B cell (primary cell): ENCODE measurements around the gene IL4R. TPM values are rescaled to one million over a fixed set of nuclear protein-coding genes. Genes with fewer than 3 reads are reported as not detected.

Experiments used
- ATAC-seq: fragments of 200-7000 bp; cut with Tn5 transposase; one replicate; pipeline ENCODE4 v1.10.0; 2021; ENCODE audit warnings: low read depth, mild to moderate bottlenecking, moderate number of reproducible peaks, moderate library complexity
- CTCF ChIA-PET: fragments of 350-600 bp; sonication (Branson Sonifier 250); formaldehyde crosslinking; loops from one replicate; lab custom pipeline; 2021; ENCODE audit warnings: antibody characterized with exemption, inconsistent platforms; lab: Charles Lee
- POLR2A ChIA-PET: fragments of 350-600 bp; sonication (Branson Sonifier 250); formaldehyde crosslinking; loops from one replicate; lab custom pipeline; 2021; ENCODE audit warnings: antibody characterized with exemption; lab: Charles Lee
- DNase-seq: peaks from one replicate; pipeline ENCODE4 v3.0.0; 2013
- H2AFZ ChIP-seq: 2 replicates; pipeline ENCODE4 v1.6.1; 2012; ENCODE audit warnings: mild to moderate bottlenecking, low read depth, low read length; ENCODE audit not compliant: insufficient read depth, poor library complexity, severe bottlenecking
- H3K27ac ChIP-seq, 2 donors: 1 replicate in 1 of 2; 2 replicates in 1 of 2; pipeline ENCODE4 v1.5.1; 2012 to 2013; ENCODE audit warnings: low read length in 2 of 2, mild to moderate bottlenecking in 2 of 2, moderate library complexity in 1 of 2
- H3K27me3 ChIP-seq, 4 experiments: fragments of 200-600 bp in 1 of 4; sonication (generic) in 1 of 4; replicated peaks in 1 of 4; 1 replicate in 2 of 4; 2 replicates in 2 of 4; pipeline versions ENCODE4 v1.6.1 to v1.7.0; 2013 to 2016; ENCODE audit warnings: low read length in 3 of 4, mild to moderate bottlenecking in 2 of 4, mixed read lengths in 1 of 4, moderate library complexity in 1 of 4; ENCODE audit not compliant: insufficient read depth in 4 of 4, control insufficient read depth in 3 of 4; ENCODE audit errors: control extremely low read depth in 1 of 4
- H3K36me3 ChIP-seq, 2 experiments: replicated peaks in 1 of 2; 1 replicate in 1 of 2; 2 replicates in 1 of 2; pipeline versions ENCODE4 v1.6.1 to v1.7.1; 2013; ENCODE audit warnings: low read length in 1 of 2; ENCODE audit not compliant: insufficient read depth in 2 of 2, control insufficient read depth in 1 of 2; ENCODE audit errors: control extremely low read depth in 1 of 2, extremely low read depth in 1 of 2
- H3K4me1 ChIP-seq, 2 donors: fragments of 200-600 bp in 1 of 2; sonication (generic) in 1 of 2; 1 replicate in 1 of 2; 2 replicates in 1 of 2; pipeline versions ENCODE4 v1.5.1 to v1.6.1; 2013 to 2017; ENCODE audit warnings: low read length in 2 of 2; ENCODE audit not compliant: control insufficient read depth in 2 of 2, insufficient read depth in 2 of 2
- H3K4me2 ChIP-seq: replicated peaks from 2 replicates; pipeline ENCODE3; 2012; ENCODE audit warnings: mild to moderate bottlenecking, low read depth, low read length; ENCODE audit not compliant: poor library complexity, severe bottlenecking
- H3K4me3 ChIP-seq, 5 experiments: fragments of 200-600 bp in 1 of 5; sonication (generic) in 1 of 5; 1 replicate in 3 of 5; 2 replicates in 2 of 5; pipeline versions ENCODE4 v1.5.1 to v1.7.0; 2011 to 2016; ENCODE audit warnings: low read length in 4 of 5, mild to moderate bottlenecking in 4 of 5, low read depth in 2 of 5, control low read depth in 1 of 5, moderate library complexity in 1 of 5; ENCODE audit not compliant: insufficient read depth in 1 of 5; ENCODE audit errors: control extremely low read depth in 1 of 5, extremely low read depth in 1 of 5
- H3K79me2 ChIP-seq: fragments of 200-600 bp; sonication (generic); one replicate; pipeline ENCODE4 v1.6.0; 2016; ENCODE audit warnings: low read length; ENCODE audit not compliant: control insufficient read depth, insufficient read depth
- H3K9ac ChIP-seq: fragments of 200-600 bp; sonication (generic); 2 replicates; pipeline ENCODE4 v1.6.1; 2017; ENCODE audit warnings: mild to moderate bottlenecking, low read length, moderate library complexity
- H3K9me3 ChIP-seq, 3 donors: one replicate each; pipeline versions ENCODE4 v1.6.1 to v1.7.1; 2013; ENCODE audit warnings: low read length in 2 of 3; ENCODE audit not compliant: control insufficient read depth in 2 of 3, insufficient read depth in 1 of 3; ENCODE audit errors: control extremely low read depth in 1 of 3
- H4K20me1 ChIP-seq: 2 replicates; pipeline ENCODE4 v1.6.0; 2012; ENCODE audit warnings: mild to moderate bottlenecking, low read length; ENCODE audit not compliant: insufficient read depth, control insufficient read depth, poor library complexity, severe bottlenecking
- H3K27ac Mint-ChIP-seq: one replicate; pipeline ENCODE4 v1.8.0; 2021; ENCODE audit warnings: mixed read lengths
- H3K27me3 Mint-ChIP-seq: one replicate; pipeline ENCODE4 v1.8.0; 2021; ENCODE audit warnings: mixed read lengths
- H3K4me1 Mint-ChIP-seq: one replicate; pipeline ENCODE4 v1.8.0; 2021; ENCODE audit warnings: mixed read lengths
- H3K4me3 Mint-ChIP-seq: one replicate; pipeline ENCODE4 v1.8.0; 2021; ENCODE audit warnings: mixed read lengths
- H3K9me3 Mint-ChIP-seq: one replicate; pipeline ENCODE4 v1.8.0; 2022; ENCODE audit warnings: mixed read lengths; ENCODE audit not compliant: insufficient read depth
- EZH2 ChIP-seq: IDR thresholded peaks from 2 replicates; pipeline ENCODE4 v1.6.1; 2012; ENCODE audit warnings: borderline replicate concordance, low read depth, mild to moderate bottlenecking, moderate library complexity, low read length; ENCODE audit not compliant: insufficient read depth, poor library complexity, severe bottlenecking
- WGBS: methylation state at CpG from one replicate; pipeline ENCODE4 v1.1.5; 2013; ENCODE audit warnings: missing lambda C conversion rate; ENCODE audit not compliant: insufficient coverage; 5-methylcytosine and 5-hydroxymethylcytosine counted together
- intact Hi-C: fragments of 100-400 bp; cut with micrococcal nuclease; formaldehyde crosslinking; loops from one replicate; pipeline ENCODE4 v1.10.0; 2022
- polyA plus RNA-seq: library from polyadenylated mRNA; depleted of rRNA; stranded (reverse); fragments of >200 nt; gene quantifications from 2 replicates; pipeline ENCODE4 v1.2.3, GENCODE V29; 2012
- total RNA-seq, 2 donors: library from RNA; stranded (reverse); fragments of 120-200 nt in 1 of 2; gene quantifications; 1 replicate in 1 of 2; 2 replicates in 1 of 2; pipeline versions ENCODE4 v1.2.3 to v1.2.4, GENCODE V29; 2013 to 2022
- TF ChIP-seq, protein P1 (sequence below): fragments of 200-600 bp; IDR thresholded peaks from one replicate; pipeline ENCODE4 v1.8.0; 2022; ENCODE audit warnings: antibody characterized with exemption, mild to moderate bottlenecking

IL4R gene
- total and polyA plus RNA-seq, 2 donors (not counting 1 experiment from before 2014, with no cell fraction given) = 311 to 966 TPM

DNA sequence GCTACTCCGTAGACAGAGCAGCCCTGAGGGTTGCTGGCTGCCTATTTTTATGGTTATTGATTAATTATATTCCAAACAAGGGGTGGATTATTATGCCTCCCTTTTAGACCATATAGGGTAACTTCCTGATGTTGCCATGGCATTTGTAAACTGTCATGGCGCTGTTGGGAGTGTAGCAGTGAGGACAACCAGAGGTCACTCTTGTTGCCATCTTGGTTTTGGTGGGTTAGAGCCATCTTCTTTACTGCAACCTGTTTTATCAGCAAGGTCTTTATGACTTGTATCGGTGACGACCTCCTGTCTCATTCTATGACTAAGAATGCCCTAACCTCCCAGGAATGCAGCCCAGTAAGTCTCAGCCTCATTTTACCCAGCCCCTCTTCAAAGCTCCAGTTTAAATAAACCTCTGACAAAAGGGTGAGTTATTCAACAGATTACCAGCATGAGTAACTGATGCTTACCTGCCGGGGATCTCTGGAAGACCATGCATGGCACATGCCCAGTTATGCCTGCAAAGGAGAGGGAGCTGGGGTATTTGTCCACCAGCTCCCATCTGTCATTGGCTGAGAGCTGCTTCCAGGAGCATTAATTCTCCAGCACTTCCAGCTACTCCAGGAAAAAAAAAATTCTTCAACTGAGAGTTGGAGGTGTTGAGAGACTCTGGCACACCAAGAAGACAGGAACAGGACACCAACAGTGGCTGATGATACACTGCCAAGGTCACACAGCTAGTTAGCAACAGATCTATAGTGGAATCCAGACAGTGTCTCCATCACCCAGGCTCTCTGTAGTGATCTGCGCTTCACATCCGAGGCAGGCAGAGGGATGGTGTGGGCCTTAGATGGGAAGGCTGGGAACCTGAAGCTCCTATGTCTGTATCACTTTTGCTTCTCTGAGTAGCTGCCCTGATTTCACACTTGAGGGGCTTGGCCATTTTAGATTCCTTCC lies 51.6 kb downstream of the IL4R start:
- Histone ChIP-seq H3K27me3 (no peaks in the 10 kb centered on the region), H3K4me3 (no peak overlapping the region), H4K20me1 (peaks cover 30% of the 10 kb centered on the region), H3K9ac (no peak overlapping the region), H3K4me1 (peaks cover 25 to 39% of the 10 kb centered on the region in 2 donors), H3K9me3 (peaks cover 2 to 14% (median 6%) of the 10 kb centered on the region in 3 donors), H3K36me3 (peaks cover 10 to 40% of the 10 kb centered on the region in 2 experiments), H3K79me2 (no peaks in the 10 kb centered on the region), H3K27ac (peak overlapping the region; percentile 8 to 97), H3K4me2 (no peak overlapping the region), H2AFZ (no peak overlapping the region)
- 94% methylated on average over 6 of the region's 7 CpGs for WGBS
- ATAC-seq (no peak), DNase-seq (peak; percentile 42)
- intact Hi-C loops = loop anchor here (2.0 kb wide), 1 partner anchor 47 kb away; no protein-coding TSS in a partner anchor
- H3K4me3 Mint-ChIP-seq = peak overlapping the region; percentile 13
- H3K27me3 Mint-ChIP-seq = no peaks in the 10 kb centered on the region
- H3K9me3 Mint-ChIP-seq = peaks cover 2% of the 10 kb centered on the region
- peaks cover 51% of the 10 kb centered on the region for H3K4me1 Mint-ChIP-seq
- peak overlapping the region; percentile 66 for H3K27ac Mint-ChIP-seq
- ChIA-PET CTCF (interaction anchor here (0.7 to 6.1 kb wide), 18 partner anchors 8 to 211 kb away, joined by 3 to 121 read pairs (median 6); no protein-coding TSS in a partner anchor), POLR2A (interaction anchor here (0.6 to 3.2 kb wide), 5 partner anchors 20 to 130 kb away, joined by 3 to 20 read pairs (median 10); partner anchors contain the start of gene IL21R)
- TF ChIP-seq, protein P1, sequence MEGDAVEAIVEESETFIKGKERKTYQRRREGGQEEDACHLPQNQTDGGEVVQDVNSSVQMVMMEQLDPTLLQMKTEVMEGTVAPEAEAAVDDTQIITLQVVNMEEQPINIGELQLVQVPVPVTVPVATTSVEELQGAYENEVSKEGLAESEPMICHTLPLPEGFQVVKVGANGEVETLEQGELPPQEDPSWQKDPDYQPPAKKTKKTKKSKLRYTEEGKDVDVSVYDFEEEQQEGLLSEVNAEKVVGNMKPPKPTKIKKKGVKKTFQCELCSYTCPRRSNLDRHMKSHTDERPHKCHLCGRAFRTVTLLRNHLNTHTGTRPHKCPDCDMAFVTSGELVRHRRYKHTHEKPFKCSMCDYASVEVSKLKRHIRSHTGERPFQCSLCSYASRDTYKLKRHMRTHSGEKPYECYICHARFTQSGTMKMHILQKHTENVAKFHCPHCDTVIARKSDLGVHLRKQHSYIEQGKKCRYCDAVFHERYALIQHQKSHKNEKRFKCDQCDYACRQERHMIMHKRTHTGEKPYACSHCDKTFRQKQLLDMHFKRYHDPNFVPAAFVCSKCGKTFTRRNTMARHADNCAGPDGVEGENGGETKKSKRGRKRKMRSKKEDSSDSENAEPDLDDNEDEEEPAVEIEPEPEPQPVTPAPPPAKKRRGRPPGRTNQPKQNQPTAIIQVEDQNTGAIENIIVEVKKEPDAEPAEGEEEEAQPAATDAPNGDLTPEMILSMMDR = no peak
- no peak for TF ChIP-seq EZH2
